Activated CD8-positive, alpha-beta memory T cell treated with anti-CD3 and anti-CD28 coated beads for 48 hours (primary cell): ENCODE data around the gene CSH2.
"Not testable (repeated sequence)": the region's sequence is repeated elsewhere in the genome, so short reads cannot be mapped to it uniquely, and the experiment has no call there.

ENCODE experiments used
- DNase-seq, 3 experiments: peaks; one replicate each; pipeline ENCODE4 v3.0.0-alpha.2; 2020; ENCODE audit warnings: low read depth in 2 of 3, low spot score in 2 of 3

Gene CSH2

DNA sequence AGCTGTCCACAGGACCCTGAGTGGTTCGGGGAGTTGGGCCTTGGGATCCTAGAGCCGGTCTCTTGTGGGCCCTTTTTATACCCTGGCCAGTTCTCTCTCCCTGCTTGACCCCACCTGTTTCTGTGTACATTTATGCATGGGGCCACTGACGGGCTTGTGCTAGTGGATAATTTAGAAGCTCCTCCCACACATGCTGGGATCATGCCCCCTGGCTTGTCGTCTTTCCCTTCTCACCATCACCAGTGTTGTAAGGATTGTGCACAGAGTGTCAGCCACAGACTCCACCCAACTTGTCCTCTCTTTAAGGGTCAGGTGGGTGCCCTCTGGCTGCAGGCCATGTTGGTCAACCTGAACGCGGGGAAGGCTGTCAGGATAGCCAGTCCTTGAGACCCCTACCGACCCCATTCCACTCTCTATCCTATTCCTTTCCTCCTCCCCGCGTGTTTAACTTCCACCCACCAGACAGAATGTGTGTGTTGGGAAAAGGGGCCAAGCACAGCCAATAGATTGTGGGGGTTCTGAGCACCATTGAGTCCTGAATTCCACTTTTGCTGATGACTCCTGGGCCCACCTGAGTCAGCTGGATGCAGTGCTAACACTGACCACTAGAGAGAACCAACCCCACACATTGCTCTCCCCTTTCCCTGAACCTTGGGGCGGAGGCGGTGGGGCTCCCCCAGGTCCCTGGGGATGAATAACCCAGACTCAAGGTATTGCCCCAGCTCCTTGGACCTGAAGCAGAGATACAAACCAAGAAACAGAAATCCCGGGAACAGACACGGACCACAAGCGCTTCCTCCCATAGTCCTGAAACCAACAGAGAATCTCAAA, 23.3 kb upstream of the CSH2 start, which contains the start of gene CSH1:
CSH1 (minus strand) TSS at position 51 of the 831 bp plus-strand sequence. CDS start 63 bp downstream, outside the sequence.
- not testable (repeated sequence) for DNase-seq

DNA sequence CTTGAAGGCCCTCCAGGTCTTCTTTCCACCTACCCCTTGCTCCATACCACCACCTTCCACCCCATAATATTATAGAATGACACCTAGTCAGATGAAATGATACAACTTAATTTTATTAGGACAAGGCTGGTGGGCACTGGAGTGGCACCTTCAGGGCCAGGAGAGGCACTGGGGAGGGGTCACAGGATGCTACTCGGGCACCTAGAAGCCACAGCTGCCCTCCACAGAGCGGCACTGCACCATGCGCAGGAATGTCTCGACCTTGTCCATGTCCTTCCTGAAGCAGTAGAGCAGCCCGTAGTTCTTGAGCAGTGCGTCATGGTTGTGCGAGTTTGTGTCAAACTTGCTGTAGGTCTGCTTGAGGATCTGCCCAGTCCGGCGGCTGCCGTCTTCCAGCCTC, 21.3 kb upstream of the CSH2 start:
- not testable (repeated sequence) for DNase-seq

DNA sequence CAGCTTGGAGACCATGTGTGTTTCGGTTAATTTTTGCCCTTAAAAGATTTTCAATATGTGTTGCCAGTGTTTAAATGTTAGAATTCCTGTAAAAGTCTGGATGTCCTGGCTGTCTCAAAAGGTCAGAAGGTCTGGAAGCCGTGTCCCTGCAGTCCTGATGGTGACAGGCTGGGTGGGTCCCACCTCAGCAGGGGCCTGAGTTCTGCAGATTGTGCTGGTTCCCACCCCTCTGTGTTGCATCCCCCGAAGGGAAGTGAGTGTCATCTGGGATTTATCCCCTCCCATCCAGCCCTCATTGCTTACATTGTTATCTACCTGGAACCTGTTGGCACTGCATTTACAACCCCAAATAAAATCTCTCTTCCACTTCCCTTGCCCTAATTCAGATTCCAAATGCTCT, 20.5 kb upstream of the CSH2 start:
- DNase-seq = not testable (repeated sequence)

DNA sequence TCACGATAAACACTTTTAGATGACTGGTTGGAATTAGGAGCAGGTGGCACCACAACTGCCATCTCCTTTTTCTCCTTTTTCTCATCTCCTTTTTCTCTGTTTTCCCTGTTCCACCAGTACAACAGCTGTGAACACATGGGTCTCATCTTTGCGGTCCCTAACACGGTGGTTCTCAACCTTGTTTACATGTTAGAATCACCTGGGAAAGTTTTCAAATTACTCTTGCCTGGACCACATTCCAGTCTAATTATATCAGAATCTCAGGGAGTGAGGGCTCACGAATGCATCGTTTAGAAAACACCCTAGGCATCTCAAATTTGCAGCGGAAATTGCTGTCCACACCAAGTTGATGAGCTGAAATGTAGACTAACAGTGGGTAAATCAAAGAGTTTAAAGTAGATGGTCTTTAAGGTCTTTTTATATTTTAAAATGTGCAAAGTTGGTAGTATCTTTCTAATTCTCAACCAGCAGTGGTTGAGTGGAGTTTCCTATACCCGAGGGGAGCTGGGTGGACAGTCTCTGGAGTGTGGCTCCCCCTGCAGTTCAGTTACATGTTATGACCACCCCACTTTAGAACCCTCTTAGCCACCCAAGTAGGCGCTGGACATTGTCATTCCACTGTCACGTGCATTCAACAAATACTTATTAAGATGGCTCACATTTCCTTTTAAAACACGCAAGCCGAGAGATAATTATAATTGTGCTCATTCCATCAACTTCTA, 19.0 kb upstream of the CSH2 start:
- not testable (repeated sequence) for DNase-seq

DNA sequence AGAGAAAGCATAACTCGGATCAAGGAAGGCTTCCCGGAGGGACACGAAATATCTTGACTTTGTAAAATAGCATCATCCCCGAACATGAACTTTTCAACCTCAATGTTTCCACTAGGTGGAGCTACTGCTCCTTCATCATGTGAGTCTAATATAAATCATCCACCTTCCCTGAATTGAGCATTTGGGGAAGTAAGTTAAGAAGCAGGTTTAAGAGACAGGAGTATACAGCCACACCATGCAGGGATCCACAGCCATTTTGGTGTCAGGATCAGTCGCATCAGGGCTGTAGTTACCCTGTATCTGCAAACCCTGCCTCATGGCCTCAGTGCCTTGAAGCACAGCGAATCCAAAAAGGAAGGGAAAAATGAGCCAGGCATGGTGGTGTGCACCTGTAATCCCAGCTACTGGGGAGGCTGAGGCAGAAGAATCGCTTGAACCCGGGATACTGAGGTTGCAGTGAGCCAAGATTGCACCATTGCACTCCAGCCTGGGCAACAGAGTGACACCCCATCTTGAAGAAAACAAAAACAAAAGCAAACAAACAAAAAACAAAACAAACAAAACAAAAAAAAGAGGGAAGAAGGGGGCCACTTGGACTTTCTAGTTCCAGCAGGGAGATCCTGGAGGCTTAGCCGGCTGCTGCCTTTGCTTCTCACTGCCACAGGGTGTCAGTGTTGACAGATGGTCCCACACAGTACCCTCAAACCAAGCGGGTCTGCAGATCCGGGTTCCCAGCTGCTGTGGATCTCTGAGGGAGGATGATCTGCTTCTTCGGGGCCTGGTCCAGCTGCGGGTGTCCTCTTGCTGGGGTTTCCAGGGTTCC, 15.8 kb upstream of the CSH2 start:
- DNase-seq = not testable (repeated sequence)

DNA sequence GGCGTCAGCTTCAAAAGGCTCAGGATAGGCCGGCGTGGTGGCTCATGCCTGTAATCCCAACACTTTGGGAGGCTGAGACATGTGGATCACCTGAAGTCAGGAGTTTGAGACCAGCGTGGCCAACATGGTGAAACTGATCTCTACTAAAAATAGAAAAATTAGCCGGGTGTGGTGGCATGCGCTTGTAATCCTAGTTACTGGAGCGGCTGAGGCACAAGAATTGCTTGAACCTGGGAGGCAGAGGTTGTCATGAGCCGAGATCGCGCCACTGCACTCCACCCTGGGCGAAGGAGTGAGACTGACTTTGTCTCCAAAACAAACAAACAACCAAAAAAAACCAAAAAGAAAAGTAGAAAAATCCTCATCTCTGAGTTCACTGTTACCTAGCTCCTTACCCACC, 11.6 kb upstream of the CSH2 start:
- DNase-seq = not testable (repeated sequence)

DNA sequence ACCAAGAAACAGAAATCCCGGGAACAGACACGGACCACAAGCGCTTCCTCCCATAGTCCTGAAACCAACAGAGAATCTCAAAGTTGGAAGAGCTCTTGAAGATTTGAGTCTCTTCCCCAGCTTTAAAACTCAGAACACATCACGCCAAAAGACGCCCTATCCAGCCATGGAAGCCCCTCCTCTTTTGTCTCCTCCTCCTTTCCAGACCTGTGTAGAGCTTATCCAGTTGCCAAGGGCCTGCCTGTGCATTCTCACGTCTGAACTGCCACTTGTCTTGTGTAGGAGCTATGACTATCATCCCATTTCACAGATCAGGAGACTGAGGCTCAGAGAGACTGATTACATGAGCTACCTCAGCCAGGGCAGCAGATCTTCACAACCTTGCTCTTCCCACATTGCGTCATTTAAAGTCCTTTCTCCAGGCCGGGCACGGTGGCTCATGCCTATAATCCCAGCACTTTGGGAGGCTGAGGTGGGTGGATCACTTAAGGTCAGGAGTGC, 9.2 kb upstream of the CSH2 start:
- not testable (repeated sequence) for DNase-seq

DNA sequence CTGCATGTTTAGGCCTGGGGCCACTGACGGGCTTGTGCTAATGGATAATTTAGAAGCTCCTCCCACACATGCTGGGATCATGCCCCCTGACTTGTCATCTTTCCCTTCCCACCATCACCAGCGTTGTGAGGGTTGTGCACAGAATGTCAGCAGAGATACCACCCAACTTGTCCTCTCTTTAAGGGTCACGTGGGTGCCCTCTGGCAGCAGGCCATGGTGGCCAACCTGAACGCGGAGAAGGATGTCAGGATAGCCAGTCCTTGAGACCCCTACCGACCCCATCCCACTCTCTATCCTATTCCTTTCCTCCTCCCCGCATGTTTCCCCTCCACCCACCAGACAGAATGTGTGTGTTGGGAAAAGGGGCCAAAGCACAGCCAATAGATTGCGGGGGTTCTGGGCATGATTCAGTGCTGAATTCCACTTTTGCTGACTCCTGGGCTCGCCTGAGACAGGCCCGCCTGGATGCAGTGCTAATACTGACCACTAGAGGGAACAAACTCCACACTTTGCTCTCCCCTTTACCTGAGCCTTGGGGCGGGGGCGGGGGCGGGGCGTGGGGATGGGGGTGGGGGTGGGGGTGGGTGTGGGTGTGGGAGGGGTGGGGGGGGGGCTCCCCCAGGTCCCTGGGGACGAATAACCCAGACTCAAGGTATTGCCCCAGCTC, 8.6 kb upstream of the CSH2 start, which contains the start of gene GH2:
GH2 (minus strand) TSS at position 10 of the 667 bp plus-strand sequence. CDS start 143 bp downstream, outside the sequence.
- peak in 2 of 3 experiments; percentile 8 to 38 for DNase-seq

DNA sequence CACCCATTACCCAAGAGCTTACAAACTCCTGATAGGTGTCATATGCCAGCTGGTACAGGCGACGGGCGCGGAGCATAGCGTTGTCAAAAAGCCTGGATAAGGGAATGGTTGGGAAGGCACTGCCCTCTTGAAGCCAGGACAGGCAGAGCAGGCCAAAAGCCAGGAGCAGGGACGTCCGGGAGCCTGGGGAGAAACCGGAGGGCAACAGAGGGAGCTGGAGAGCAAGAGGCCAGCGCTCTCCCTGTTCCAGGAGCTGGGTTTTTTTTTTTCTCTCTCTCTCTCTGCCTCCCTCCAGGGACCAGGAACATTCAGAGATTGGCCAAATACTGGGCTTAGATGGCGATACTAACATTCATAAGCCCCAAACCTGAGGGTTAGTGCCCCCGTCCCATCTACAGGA, 7.9 kb upstream of the CSH2 start:
- DNase-seq = not testable (repeated sequence)

DNA sequence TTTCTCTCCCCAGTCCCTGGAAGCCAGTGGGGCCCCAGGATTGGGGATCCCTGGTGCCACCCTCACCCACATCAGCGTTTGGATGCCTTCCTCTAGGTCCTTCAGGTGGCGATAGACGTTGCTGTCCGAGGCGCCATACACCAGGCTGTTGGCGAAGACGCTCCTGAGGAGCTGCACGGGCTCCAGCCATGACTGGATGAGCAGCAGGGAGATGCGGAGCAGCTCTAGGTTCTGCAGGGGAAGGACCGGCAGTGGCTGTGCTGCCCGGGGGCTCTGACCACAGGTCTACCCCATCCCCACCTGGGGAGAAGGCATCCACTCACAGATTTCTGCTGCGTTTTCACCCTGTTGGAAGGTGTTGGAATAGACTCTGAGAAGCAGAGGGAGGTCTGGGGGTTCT, 7.2 kb upstream of the CSH2 start:
- no peak for DNase-seq

DNA sequence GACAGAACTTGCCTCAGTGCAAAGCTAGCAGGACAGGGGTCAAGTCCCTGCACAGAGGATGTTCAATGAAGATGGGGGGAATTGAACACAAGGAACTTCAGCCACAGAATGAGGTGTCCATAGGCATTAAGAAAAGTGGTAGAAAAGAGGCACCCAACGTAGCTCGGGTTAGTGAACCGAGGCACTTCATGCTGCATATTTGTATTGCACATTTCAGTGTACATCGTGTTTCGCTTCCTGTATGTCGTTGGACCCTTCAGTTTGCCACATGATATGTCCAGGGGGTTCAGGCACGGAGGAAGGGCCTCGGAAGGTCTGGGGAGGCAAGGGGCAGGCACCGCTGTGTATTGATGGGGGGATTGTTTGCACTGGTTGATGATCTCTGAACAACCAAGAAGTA, 4.9 kb upstream of the CSH2 start:
- DNase-seq = not testable (repeated sequence)

DNA sequence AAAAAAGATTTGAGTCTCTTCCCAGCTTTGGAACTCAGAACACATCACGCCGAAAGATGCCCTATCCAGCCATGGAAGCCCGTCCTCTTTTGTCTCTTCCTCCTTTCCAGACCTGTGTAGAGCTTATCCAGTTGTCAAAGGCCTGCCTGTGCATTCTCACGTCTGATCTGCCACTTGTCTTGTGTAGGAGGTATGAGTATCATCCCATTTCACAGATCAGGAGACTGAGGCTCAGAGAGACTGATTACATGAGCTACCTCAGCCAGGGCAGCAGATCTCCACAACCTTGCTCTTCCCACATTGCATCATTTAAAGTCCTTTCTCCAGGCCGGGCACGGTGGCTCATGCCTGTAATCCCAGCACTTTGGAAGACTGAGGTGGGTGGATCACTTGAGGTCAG, 1.2 kb upstream of the CSH2 start:
- DNase-seq = not testable (repeated sequence)

DNA sequence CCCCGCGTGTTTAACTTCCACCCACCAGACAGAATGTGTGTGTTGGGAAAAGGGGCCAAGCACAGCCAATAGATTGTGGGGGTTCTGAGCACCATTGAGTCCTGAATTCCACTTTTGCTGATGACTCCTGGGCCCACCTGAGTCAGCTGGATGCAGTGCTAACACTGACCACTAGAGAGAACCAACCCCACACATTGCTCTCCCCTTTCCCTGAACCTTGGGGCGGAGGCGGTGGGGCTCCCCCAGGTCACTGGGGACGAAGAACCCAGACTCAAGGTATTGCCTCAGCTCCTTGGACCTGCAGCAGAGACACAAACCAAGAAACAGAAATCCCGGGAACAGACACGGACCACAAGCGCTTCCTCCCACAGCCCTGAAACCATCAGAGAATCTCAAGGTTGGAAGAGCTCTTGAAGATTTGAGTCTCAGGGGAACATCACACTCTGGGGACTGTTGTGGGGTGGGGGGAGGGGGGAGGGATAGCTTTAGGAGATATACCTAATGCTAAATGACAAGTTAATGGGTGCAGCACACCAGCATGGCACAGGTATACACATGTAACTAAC, 667 bp upstream of the CSH2 start:
- not testable (repeated sequence) for DNase-seq

DNA sequence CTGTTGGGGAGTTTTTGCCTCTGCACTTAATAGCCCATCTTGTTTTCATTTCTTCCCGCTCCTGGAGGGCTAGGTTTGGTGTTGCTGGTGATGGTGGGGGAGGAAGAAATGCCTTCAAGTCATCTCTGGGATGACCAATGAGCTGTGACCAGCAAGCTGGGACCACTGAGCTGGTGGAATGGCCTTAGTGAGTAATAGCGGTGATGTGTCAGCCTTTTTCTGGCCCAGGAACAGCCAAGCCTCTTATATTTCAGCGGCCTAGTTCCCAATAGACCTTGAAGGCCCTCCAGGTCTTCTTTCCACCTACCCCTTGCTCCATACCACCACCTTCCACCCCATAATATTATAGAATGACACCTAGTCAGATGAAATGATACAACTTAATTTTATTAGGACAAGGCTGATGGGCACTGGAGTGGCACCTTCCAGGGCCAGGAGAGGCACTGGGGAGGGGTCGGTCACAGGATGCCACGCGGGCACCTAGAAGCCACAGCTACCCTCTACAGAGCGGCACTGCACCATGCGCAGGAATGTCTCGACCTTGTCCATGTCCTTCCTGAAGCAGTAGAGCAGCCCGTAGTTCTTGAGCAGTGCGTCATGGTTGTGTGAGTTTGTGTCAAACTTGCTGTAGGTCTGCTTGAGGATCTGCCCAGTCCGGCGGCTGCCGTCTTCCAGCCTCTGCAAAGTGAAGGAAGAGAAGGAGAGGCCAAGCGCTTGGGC, 1.7 kb downstream of the CSH2 start:
- not testable (repeated sequence) for DNase-seq

DNA sequence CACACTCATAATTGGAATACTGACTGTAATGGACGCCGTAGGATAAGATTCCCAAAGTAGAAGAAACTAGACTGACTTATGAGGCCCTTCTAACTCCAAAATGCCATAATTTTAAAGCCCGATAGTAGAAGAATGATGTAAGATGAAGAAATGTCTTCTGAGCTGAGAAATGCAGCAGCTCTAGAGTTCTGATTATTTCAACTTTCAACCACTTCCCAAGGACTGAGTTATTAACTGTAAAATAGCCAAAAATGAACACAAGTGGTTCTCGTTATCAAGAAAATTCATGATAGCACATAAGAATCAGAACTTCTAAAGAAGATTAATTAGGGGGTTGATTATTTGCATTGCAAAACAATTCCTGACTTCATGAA, 3.2 kb downstream of the CSH2 start:
- DNase-seq = not testable (repeated sequence)

DNA sequence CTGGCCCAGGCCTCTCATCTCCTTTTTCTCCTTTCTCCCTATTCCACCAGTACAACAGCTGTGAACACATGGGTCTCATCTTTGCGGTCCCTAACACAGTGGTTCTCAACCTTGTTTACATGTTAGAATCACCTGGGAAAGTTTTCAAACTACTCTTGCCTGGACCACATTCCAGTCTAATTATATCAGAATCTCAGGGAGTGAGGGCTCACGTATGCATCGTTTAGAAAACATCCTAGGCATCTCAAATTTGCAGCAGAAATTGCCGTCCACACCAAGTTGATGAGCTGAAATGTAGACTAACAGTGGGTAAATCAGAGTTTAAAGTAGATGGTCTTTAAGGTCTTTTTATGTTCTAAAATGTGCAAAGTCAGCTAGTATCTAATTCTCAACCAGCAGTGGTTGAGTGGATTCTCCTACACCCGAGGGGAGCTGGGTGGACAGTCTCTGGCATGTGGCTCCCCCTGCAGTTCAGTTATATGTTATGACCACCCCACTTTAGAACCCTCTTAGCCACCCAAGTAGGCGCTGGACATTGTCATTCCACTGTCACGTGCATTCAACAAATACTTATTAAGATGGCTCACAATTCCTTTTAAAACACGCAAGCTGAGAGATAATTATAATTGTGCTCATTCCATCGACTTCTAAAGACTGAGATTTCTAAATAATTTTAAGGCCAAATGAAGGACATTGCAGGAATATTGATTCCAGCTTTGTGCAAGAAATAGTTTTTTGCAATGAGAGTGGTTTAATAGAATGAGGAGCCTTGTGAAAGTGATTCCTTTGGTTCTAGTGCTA, 3.8 kb downstream of the CSH2 start:
- not testable (repeated sequence) for DNase-seq

DNA sequence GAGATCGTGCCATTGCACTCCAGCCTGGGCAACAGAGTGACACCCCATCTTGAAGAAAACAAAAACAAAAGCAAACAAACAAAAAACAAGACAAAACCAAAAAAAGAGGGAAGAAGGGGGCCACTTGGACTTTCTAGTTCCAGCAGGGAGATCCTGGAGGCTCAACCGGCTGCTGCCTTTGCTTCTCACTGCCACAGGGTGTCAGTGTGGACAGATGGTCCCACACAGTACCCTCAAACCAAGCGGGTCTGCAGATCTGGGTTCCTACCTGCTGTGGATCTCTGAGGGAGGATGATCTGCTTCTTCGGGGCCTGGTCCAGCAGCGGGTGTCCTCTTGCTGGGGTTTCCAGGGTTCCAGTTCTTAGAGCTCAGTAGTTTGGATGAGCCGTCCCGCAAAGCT, 6.9 kb downstream of the CSH2 start:
- not testable (repeated sequence) for DNase-seq

DNA sequence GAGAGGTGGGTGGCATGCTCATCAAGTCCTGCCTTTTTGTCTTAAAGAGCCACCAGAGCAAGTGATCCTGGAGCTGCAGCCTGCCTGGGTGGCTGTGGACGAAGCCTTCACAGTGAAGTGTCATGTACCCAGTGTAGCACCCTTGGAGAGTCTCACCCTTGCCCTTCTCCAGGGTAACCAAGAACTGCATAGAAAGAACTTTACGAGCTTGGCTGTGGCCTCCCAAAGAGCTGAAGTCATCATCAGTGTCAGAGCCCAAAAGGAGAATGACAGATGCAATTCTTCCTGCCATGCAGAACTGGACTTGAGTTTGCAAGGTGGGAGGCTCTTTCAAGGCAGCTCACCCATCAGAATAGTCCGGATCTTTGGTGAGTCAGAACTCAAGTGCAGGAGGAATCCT, 14.2 kb downstream of the CSH2 start:
- DNase-seq = no peak

DNA sequence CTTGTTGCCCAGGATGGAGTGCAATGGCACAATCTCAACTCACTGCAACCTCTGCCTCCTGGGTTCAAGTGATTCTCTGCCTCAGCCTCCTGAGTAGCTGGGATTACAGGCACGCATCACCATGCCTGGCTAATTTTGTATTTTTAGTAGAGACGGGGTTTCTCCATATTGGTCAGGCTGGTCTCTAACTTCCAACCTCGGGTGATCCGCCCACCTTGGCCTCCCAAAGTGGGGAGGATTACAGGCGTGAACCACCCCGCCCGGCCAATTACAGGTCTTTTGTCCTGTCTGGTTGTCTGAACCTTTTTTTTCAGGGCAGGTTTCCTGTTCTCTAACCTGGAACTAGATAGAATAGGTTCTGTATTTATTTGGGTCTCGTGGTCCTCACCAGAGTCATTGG, 17.1 kb downstream of the CSH2 start:
- DNase-seq = not testable (repeated sequence)
